A549 treated with AZD9567 at 1 μM for 4 hours (cell line): ENCODE data around the gene RNF181. TPM values are rescaled to one million over a fixed set of nuclear protein-coding genes. Genes with fewer than 3 reads are reported as not detected.

Experiments
- total RNA-seq: library from RNA; stranded (reverse); fragments of 200-300 nt; extraction: Qiagen RNA extraction; gene quantifications from 5 replicates; pipeline ENCODE4 v1.2.3, GENCODE V29; 2022; ENCODE audit not compliant: insufficient read depth

Gene RNF181, protein sequence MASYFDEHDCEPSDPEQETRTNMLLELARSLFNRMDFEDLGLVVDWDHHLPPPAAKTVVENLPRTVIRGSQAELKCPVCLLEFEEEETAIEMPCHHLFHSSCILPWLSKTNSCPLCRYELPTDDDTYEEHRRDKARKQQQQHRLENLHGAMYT
- total RNA-seq, result 195 to 199 TPM (median 198 TPM) in 5 replicates

GRCh38 chr2:85595301-85596025 is at the start of gene RNF181:
TSS of gene RNF181 (plus strand) at chr2:85595745. CDS start at chr2:85595764, 19 bp downstream.

DNA sequence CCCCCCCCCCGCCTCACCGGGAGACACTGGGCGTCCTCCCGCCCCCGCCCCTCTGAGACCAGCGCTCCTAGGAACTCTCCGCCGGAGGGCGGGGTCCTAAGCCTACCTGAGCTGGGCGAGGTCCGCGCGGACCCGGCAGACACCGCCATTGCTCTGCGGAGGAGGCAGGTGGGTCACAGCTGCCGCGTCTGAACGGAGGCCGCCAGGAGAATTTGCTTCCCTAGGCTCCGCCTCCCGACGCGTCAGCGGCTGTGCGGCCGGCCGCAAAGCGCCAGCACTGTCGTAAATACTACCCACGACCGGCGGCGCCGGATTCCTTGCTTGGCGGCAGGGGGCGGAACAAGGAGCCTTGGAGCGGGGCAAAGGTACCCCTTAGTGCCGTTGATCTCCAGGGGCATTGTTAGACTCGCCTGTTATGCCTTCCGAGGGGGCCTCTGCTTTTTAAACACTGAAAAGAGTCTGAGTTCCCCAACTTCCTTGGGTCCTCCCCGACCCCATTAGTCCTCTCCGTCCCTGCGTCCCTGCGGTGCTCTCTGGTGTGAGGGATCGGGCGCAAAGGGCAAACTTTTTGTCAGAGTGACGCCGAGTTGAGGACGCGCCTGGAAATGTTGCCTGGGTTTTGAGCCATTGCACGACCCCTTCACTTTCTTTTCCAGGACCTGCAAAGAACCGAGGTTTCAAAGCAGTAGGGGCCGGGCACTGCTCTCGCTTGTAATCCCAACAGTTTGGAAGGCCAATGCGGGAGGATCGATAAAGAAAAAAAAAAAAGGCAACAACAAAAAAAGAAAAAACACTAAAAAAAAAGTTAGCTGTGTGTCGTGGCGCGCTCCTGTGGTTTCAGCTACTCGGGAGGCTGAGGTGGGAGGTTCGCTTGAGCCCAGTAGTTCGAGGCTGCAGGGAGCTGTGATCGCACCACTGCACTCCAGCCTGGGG is 34.0 kb upstream of the RNF181 start, which contains the start of gene GGCX:
TSS of gene GGCX (minus strand) at position 214 of the 933 bp plus-strand sequence. CDS start at position 149, 65 bp downstream.

GRCh38 chr2:85577386-85578242 is 17.9 kb upstream of the RNF181 start, which contains the start of gene VAMP8:
TSS of gene VAMP8 (plus strand) at chr2:85577586. CDS start at chr2:85577647, 61 bp downstream.

GRCh38 chr2:85584354-85584856 is 11.1 kb upstream of the RNF181 start, which contains the start of gene VAMP5:
TSS of gene VAMP5 (plus strand) at chr2:85584431. CDS start at chr2:85584491, 60 bp downstream.

DNA sequence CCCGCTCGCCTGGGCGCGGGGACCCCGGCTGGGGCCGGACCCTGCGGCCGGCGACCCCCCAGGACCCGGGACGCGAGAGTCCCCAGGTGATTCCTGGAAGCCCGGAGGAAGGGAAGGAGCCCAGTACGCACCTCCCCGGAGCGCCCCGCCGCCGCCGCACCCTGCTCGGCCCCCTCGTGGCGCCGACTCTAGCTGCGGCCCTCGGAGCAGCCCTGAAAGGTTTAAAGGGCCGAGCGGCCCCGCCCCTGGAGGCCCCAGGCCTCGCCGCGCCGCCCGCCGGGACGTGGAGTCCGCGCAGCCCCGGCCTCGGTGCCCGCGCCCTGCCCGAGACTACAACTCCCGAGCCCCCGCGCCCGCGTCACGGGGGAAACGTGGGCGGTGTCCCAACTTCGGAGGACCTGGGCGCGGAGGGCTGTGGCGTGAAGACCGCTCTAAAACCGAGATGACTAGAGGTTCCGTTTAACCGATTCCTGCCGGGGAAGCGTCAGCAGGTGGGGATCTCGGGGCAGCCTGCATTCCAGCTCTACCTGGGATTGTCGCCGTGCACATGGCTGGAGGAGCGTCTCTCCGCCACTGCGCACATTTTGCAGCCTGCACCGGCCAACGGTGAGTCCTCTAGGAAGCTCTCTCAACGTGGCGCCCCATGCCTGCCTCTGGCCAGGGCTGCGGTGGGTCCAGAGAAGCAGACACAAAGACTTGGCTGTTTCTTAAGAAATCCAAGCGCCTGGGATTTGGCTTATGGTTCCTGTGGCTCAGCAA is 7.1 kb downstream of the RNF181 start, which contains the start of gene TMEM150A:
TSS of gene TMEM150A (minus strand) at position 223 of the 759 bp plus-strand sequence. CDS start 750 bp downstream, outside the sequence.

GRCh38 chr2:85611705-85612587 is 16.4 kb downstream of the RNF181 start, which contains the start of gene C2orf68:
TSS of gene C2orf68 (minus strand) at chr2:85612066. CDS start at chr2:85611984, 82 bp downstream.

Other genes with a start within 250 kb of the RNF181 start
- gene RETSAT, start 241.2 kb upstream of the RNF181 start, total RNA-seq, result 60.5 to 64.7 TPM (median 62.8 TPM) in 5 replicates
- gene ELMOD3, start 241.0 kb upstream of the RNF181 start, total RNA-seq, result 10.1 to 11.7 TPM (median 10.6 TPM) in 5 replicates
- 78.5 to 119 TPM (median 92.0 TPM) in 5 replicates for gene CAPG, start 185.4 kb upstream of the RNF181 start, total RNA-seq
- 0.52 to 0.85 TPM (median 0.70 TPM) in 4 of 5 replicates, not detected in the other for gene SH2D6, start 177.0 kb upstream of the RNF181 start, total RNA-seq
- gene MAT2A, start 56.6 kb upstream of the RNF181 start, total RNA-seq, result 546 to 642 TPM (median 577 TPM) in 5 replicates
- gene GGCX, start 34.3 kb upstream of the RNF181 start, total RNA-seq, result 37.0 to 44.7 TPM (median 43.0 TPM) in 5 replicates
- 13.3 to 18.8 TPM (median 17.4 TPM) in 5 replicates for gene VAMP8, start 18.2 kb upstream of the RNF181 start, total RNA-seq
- 0.22 to 0.26 TPM in 2 of 5 replicates, not detected in the others for gene VAMP5, start 11.3 kb upstream of the RNF181 start, total RNA-seq
- gene TMEM150A, start 7.0 kb downstream of the RNF181 start, total RNA-seq, result 11.9 to 18.9 TPM (median 15.7 TPM) in 5 replicates
- 23.8 to 36.4 TPM (median 26.7 TPM) in 5 replicates for gene C2orf68, start 16.3 kb downstream of the RNF181 start, total RNA-seq
- 71.5 to 75.1 TPM (median 72.0 TPM) in 5 replicates for gene USP39, start 20.4 kb downstream of the RNF181 start, total RNA-seq
- gene SFTPB, start 72.5 kb downstream of the RNF181 start, total RNA-seq, result 0.11 to 0.23 TPM (median 0.16 TPM) in 4 of 5 replicates, not detected in the other
- gene GNLY, start 98.6 kb downstream of the RNF181 start, total RNA-seq, result 0.13 to 0.17 TPM (median 0.14 TPM) in 3 of 5 replicates, not detected in the others
- 12.5 to 15.9 TPM (median 14.4 TPM) in 5 replicates for gene ATOH8, start 158.2 kb downstream of the RNF181 start, total RNA-seq